ENCODE results near the gene KIF26A.

The KIF26A gene

GRCh38 chr14:104169005-104169698 lies 30.8 kb downstream of the KIF26A start:
- no peak for DNase-seq (ENCODE audit: extremely low spot score)
- CTCF ChIA-PET, result no interaction called here
- TF ChIP-seq, protein P1, sequence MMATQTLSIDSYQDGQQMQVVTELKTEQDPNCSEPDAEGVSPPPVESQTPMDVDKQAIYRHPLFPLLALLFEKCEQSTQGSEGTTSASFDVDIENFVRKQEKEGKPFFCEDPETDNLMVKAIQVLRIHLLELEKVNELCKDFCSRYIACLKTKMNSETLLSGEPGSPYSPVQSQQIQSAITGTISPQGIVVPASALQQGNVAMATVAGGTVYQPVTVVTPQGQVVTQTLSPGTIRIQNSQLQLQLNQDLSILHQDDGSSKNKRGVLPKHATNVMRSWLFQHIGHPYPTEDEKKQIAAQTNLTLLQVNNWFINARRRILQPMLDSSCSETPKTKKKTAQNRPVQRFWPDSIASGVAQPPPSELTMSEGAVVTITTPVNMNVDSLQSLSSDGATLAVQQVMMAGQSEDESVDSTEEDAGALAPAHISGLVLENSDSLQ (IDR thresholded peaks at IDR 0.05), result no peak
- TF ChIP-seq HDGF (IDR thresholded peaks at IDR 0.05; ENCODE audit: borderline replicate concordance) (no peak), ELF4 (IDR thresholded peaks at IDR 0.05) (no peak), LEF1 (IDR thresholded peaks at IDR 0.05; ENCODE audit: borderline replicate concordance) (no peak), BHLHE40 (IDR thresholded peaks at IDR 0.05; ENCODE audit: borderline replicate concordance) (no peak), SUZ12 (IDR thresholded peaks at IDR 0.05) (no peak), NFRKB (IDR thresholded peaks at IDR 0.05) (no peak), FOXA1 (IDR thresholded peaks at IDR 0.05) (no peak), L3MBTL2 (conservative IDR thresholded peaks at IDR 0.05) (no peak), ARNT (IDR thresholded peaks at IDR 0.05) (no peak), TARDBP (IDR thresholded peaks at IDR 0.05) (no peak), CTBP1 (IDR thresholded peaks at IDR 0.05; ENCODE audit: borderline replicate concordance) (no peak), ZNF384 (IDR thresholded peaks at IDR 0.05) (no peak), FOXM1 (IDR thresholded peaks at IDR 0.05; ENCODE audit: borderline replicate concordance) (no peak), FOXK2 (IDR thresholded peaks at IDR 0.05) (no peak), SP1 (IDR thresholded peaks at IDR 0.05) (no peak)
- POLR2A ChIA-PET, result no interaction called here

- DNase-seq (ENCODE audit: extremely low spot score), result no peak
- TF ChIP-seq BHLHE40 (IDR thresholded peaks at IDR 0.05; ENCODE audit: borderline replicate concordance) (no peak), ZNF384 (IDR thresholded peaks at IDR 0.05) (no peak), LEF1 (IDR thresholded peaks at IDR 0.05; ENCODE audit: borderline replicate concordance) (no peak), ARNT (IDR thresholded peaks at IDR 0.05) (no peak), L3MBTL2 (conservative IDR thresholded peaks at IDR 0.05) (no peak), TARDBP (IDR thresholded peaks at IDR 0.05) (no peak), SP1 (IDR thresholded peaks at IDR 0.05) (no peak), NFRKB (IDR thresholded peaks at IDR 0.05) (no peak), HDGF (IDR thresholded peaks at IDR 0.05; ENCODE audit: borderline replicate concordance) (no peak), FOXK2 (IDR thresholded peaks at IDR 0.05) (no peak), SUZ12 (IDR thresholded peaks at IDR 0.05) (no peak), CTBP1 (IDR thresholded peaks at IDR 0.05; ENCODE audit: borderline replicate concordance) (no peak), FOXA1 (IDR thresholded peaks at IDR 0.05) (no peak)
- TF ChIP-seq, protein P1 (IDR thresholded peaks at IDR 0.05), result no peak
- POLR2A ChIA-PET, result no interaction called here
- CTCF ChIA-PET, result no interaction called here
These were observed 31.5 kb downstream of the KIF26A start for GRCh38 chr14:104169699-104170479.

DNA sequence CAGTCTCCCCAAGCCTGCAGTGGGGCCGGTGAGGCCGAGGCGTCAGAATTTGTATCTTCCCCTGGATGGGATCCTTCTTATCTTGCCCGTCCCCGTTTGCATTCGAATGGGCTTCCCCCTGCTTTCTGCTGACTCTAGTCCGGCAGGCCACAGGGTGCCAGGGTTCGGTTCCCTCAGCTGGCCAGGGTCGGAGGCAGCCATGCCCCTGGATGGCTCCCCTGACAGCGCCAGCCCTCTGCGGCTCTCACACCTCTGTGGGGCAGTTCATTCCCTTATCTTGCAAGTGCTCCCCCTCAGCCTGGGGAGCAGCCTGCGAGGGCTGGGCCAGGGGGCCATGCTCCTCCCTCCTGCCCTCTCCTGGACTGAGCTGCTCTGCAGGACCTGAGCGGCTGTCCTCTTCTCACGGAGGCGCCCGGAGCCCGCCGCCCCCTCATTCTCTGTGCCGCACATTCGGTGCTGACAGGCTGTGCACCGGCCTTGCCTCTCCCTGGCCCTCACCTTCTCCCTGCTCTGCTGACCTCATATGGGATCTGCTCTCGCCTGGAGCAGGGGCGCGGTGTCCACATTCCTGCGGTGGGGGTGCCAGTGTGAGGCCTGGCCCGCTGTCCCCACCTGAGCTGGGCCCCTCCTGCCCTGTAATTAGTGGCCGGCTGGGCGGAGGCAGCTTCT lies 32.8 kb downstream of the KIF26A start:
- POLR2A ChIA-PET, result no interaction called here
- TF ChIP-seq TARDBP (IDR thresholded peaks at IDR 0.05) (no peak), FOXM1 (IDR thresholded peaks at IDR 0.05; ENCODE audit: borderline replicate concordance) (no peak), FOXA1 (IDR thresholded peaks at IDR 0.05) (no peak), ZNF384 (IDR thresholded peaks at IDR 0.05) (no peak), L3MBTL2 (conservative IDR thresholded peaks at IDR 0.05) (no peak), SP1 (IDR thresholded peaks at IDR 0.05) (no peak), LEF1 (IDR thresholded peaks at IDR 0.05; ENCODE audit: borderline replicate concordance) (no peak), HDGF (IDR thresholded peaks at IDR 0.05; ENCODE audit: borderline replicate concordance) (no peak), ELF4 (IDR thresholded peaks at IDR 0.05) (no peak), SUZ12 (IDR thresholded peaks at IDR 0.05) (no peak)
- no peak for DNase-seq (ENCODE audit: extremely low spot score)
- CTCF ChIA-PET, result no interaction called here

GRCh38 chr14:104171895-104172294 lies 33.5 kb downstream of the KIF26A start:
- CTCF ChIA-PET, result no interaction called here
- POLR2A ChIA-PET, result no interaction called here
- DNase-seq (ENCODE audit: extremely low spot score), result no peak
- TF ChIP-seq ARNT (IDR thresholded peaks at IDR 0.05) (no peak), HDGF (IDR thresholded peaks at IDR 0.05; ENCODE audit: borderline replicate concordance) (no peak), SUZ12 (IDR thresholded peaks at IDR 0.05) (no peak), ELF4 (IDR thresholded peaks at IDR 0.05) (no peak), FOXM1 (IDR thresholded peaks at IDR 0.05; ENCODE audit: borderline replicate concordance) (no peak), CTBP1 (IDR thresholded peaks at IDR 0.05; ENCODE audit: borderline replicate concordance) (no peak), BHLHE40 (IDR thresholded peaks at IDR 0.05; ENCODE audit: borderline replicate concordance) (no peak), NFRKB (IDR thresholded peaks at IDR 0.05) (no peak), FOXA1 (IDR thresholded peaks at IDR 0.05) (no peak)
- TF ChIP-seq, protein P1 (IDR thresholded peaks at IDR 0.05), result no peak

GRCh38 chr14:104172349-104172748 lies 34.0 kb downstream of the KIF26A start:
- POLR2A ChIA-PET, result no interaction called here
- CTCF ChIA-PET, result no interaction called here

More at GRCh38 chr14:104172349-104172748, 34.0 kb downstream of the KIF26A start:
- TF ChIP-seq SUZ12 (IDR thresholded peaks at IDR 0.05), result no peak
- TF ChIP-seq SP1 (IDR thresholded peaks at IDR 0.05), result no peak
- no peak for TF ChIP-seq TARDBP (IDR thresholded peaks at IDR 0.05)
- no peak for TF ChIP-seq CTBP1 (IDR thresholded peaks at IDR 0.05; ENCODE audit: borderline replicate concordance)
- no peak for DNase-seq (ENCODE audit: extremely low spot score)

Measured in HEK293T (cell line).